ENCODE measurements around the gene CD70. TPM values are rescaled to one million over a fixed set of nuclear protein-coding genes. Genes with fewer than 3 reads are reported as not detected.

CD70 gene
- total RNA-seq, 4 donors from 2014 or later, result not detected

GRCh38 chr19:6570764-6571163 is 20.2 kb downstream of the CD70 start:
- TF ChIP-seq CTCF (IDR thresholded peaks at IDR 0.05; ENCODE audit: low read depth), result no peak

- TF ChIP-seq CTCF (IDR thresholded peaks at IDR 0.05; ENCODE audit: low read depth), result no peak
Measured at GRCh38 chr19:6568816-6569215, 22.1 kb downstream of the CD70 start.

- TF ChIP-seq CTCF (IDR thresholded peaks at IDR 0.05; ENCODE audit: low read depth), result no peak
Measured at GRCh38 chr19:6568010-6568526, 22.9 kb downstream of the CD70 start.

DNA sequence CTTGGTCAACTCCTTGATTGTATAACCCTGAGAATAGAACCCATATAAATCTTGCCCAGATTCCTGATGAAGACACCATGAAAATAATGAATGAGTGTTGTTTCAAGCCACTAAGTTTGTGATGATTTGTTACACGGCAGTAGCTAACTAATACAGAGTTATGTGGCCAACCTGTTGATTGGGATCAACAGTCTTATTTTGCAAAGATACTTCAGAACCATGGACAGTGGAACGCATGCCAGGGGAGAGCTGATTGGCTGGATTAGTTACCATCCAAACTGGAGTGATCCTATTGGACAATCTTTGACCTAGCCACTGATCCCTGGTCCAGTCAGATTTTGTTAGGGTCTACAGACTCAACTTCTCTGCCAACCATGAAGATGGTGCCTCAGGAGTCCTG is 26.6 kb downstream of the CD70 start:
- TF ChIP-seq CTCF (IDR thresholded peaks at IDR 0.05; ENCODE audit: low read depth), result no peak

DNA sequence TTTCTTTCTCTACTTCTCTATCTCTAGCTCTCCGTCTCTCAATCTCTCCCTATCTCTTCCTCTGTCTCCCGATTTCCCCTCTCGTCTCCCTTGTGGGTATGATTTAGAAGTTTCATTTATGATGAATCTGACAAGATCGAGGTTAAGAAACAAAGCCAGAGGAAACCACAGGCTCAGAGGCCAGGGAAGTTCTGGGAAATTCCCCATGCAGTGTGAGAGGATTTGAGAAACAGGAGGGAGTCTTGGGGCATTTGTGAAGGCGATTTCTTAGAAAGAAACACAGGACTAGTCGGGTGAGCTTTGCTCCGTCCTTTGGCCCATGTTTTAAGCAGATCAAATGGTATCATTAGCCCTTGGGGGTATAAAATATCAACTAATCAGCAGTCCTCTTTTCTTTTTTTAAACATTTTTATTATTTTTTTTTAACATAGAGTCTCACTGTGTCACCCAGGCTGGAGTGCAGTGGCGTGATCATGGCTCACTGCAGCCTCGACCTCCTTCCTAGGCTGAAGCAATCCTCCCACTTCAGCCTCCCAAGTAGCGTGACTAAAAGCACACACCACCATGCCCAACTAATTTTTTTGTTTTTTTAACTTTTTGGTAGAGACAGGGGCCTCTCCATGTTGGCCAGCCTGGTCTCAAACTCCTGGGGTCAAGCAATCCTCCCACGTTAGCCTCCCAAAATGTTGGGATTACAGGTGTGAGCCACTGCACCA is 34.3 kb downstream of the CD70 start:
- no peak for TF ChIP-seq CTCF (IDR thresholded peaks at IDR 0.05; ENCODE audit: low read depth)

- no peak for TF ChIP-seq CTCF (IDR thresholded peaks at IDR 0.05; ENCODE audit: low read depth)
Measured at GRCh38 chr19:6556043-6556449, 34.9 kb downstream of the CD70 start.

DNA sequence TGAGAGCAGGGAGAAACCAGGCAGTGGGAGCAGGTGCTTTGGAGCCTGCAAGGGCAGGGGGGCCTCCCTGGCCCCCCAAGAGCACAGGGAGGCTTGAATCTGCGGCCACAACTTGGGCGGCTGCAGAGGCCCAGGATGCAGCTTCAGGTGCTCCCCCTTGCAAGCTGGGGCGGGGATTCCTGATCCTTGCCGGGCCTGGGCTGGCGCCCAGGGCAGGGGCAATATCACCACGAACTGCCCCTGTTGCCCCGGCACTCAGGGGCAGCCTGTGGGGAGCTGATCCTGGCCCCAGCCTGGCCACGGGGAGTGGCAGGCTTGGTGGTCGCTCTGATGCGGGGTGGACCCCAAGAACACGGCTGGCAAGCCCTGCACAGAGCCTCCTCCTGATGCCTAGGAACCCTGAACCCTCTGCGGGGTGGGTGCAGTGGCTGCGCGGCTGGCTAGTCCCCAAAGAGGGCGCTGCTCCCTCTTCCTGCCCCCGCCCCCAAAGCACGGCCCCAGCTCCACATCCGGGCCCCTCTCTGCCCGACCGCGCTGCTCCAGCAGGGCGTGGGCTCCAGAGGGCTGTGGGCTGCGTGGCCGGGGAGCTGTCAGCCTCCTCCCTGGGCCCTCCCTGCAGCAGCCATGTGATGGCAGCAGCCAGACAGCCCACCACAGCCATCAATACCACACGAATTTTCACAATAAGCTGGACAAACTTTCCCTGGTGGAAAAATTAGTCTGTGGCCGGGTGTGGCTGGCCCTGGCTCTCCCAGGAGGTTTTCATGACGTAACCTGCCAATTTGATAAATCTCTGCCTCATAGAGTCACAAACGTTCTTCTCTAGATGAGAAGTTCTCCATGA is 39.1 kb downstream of the CD70 start:
- no peak for TF ChIP-seq CTCF (IDR thresholded peaks at IDR 0.05; ENCODE audit: low read depth)

All from subcutaneous adipose tissue (tissue), 4 donors.